ENCODE results near the gene FAU.

DNA sequence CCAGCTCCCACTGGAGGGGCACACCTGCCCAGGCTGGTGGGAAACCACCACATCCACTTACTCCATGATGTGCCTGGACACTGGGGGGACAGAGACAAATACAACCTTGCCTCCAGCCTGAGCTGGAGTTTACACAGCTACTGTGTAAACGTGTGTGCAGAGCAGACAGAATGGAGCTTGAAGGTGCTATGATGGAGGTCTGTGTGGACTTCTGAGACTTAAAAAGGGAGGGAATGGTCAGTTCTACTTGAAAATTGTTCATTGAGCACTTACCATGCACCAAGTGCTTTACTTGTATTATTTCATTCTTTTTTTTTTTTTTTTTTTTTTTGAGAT, 49.3 kb downstream of the FAU start:
- TF ChIP-seq, protein P1, sequence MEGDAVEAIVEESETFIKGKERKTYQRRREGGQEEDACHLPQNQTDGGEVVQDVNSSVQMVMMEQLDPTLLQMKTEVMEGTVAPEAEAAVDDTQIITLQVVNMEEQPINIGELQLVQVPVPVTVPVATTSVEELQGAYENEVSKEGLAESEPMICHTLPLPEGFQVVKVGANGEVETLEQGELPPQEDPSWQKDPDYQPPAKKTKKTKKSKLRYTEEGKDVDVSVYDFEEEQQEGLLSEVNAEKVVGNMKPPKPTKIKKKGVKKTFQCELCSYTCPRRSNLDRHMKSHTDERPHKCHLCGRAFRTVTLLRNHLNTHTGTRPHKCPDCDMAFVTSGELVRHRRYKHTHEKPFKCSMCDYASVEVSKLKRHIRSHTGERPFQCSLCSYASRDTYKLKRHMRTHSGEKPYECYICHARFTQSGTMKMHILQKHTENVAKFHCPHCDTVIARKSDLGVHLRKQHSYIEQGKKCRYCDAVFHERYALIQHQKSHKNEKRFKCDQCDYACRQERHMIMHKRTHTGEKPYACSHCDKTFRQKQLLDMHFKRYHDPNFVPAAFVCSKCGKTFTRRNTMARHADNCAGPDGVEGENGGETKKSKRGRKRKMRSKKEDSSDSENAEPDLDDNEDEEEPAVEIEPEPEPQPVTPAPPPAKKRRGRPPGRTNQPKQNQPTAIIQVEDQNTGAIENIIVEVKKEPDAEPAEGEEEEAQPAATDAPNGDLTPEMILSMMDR (IDR thresholded peaks at IDR 0.05 in 2 of 3, conservative IDR thresholded peaks at IDR 0.05 in 1 of 3; ENCODE audit: borderline replicate concordance in 1 of 3, insufficient read depth in 1 of 3, low read depth in 2 of 3, low read length in 2 of 3) = no peak
- TF ChIP-seq POLR2A (IDR thresholded peaks at IDR 0.05; ENCODE audit: borderline replicate concordance, extremely low read depth, insufficient read depth, insufficient read length) (no peak), YY1 (IDR thresholded peaks at IDR 0.05; ENCODE audit: extremely low read depth, insufficient replicate concordance, low read depth, low read length) (no peak)

Measured in HCT116 (cell line).